Adrenal gland (tissue), 19 donors: ENCODE results near the gene TBC1D3E. TPM values are rescaled to one million over a fixed set of nuclear protein-coding genes. Genes with fewer than 3 reads are reported as not detected.
"Not testable (repeated sequence)": the region's sequence is repeated elsewhere in the genome, so short reads cannot be mapped to it uniquely, and the experiment has no call there.

Experiments
- DNase-seq, 7 donors: peaks; one replicate each; pipeline ENCODE4 v3.0.0-alpha.2; 2019 to 2020
- H3K27ac ChIP-seq, 5 donors: fragments of 200-600 bp; sonication (generic) in 4 of 5; 1 replicate in 3 of 5; 2 replicates in 2 of 5; pipeline versions ENCODE4 v1.5.1 to v1.8.0; 2016 to 2020; ENCODE audit warnings: mild to moderate bottlenecking in 1 of 5
- H3K27me3 ChIP-seq: fragments of 200-600 bp; 2 replicates; pipeline ENCODE4 v1.8.0; 2021
- H3K36me3 ChIP-seq, 2 donors: fragments of 200-600 bp; replicated peaks in 1 of 2; 1 replicate in 1 of 2; 2 replicates in 1 of 2; pipeline versions ENCODE4 v1.5.1 to v1.8.0; 2018 to 2022
- H3K4me1 ChIP-seq, 2 donors: fragments of 200-600 bp; replicated peaks in 1 of 2; 1 replicate in 1 of 2; 2 replicates in 1 of 2; pipeline versions ENCODE4 v1.5.1 to v1.8.0; 2018 to 2021
- H3K4me3 ChIP-seq, 4 donors: fragments of 200-600 bp; sonication (generic) in 3 of 4; one replicate each; pipeline ENCODE4 v1.5.1; 2016 to 2018
- H3K9me3 ChIP-seq, 3 donors: fragments of 200-600 bp; sonication (generic) in 1 of 3; replicated peaks in 1 of 3; 1 replicate in 2 of 3; 2 replicates in 1 of 3; pipeline versions ENCODE4 v1.5.1 to v1.8.0; 2016 to 2021
- WGBS, 4 donors: extraction: QIAGEN DNeasy Blood & Tissue Kit in 2 of 4; methylation state at CpG; one replicate each; pipeline versions ENCODE4 v1.1.5 to v1.1.7; 2013 to 2017; 5-methylcytosine and 5-hydroxymethylcytosine counted together
- intact Hi-C, 2 donors: fragments of 100-400 bp; cut with DNase I; formaldehyde crosslinking; loops; one replicate each; pipeline versions ENCODE4 v1.14.1 to v1.15.0; 2022 to 2023
- long read RNA-seq, 10 donors: library from polyadenylated mRNA in 3 of 10; unstranded in 2 of 10; stranded (forward) in 1 of 10; transcript quantifications; one replicate each; pipeline ENCODE4 v2.0.0 and lab custom pipeline, GENCODE V29; 2021 to 2026
- polyA plus RNA-seq, 3 donors: library from polyadenylated mRNA; stranded (reverse); fragments of 200-250 nt in 2 of 3; fragments of 350-450 nt in 1 of 3; fragmentation: Illumina TruSeq in 1 of 3; extraction: RNeasy Lipid Tissue Mini Kit (QIAGEN cat#74804) in 1 of 3; gene quantifications; one replicate each; pipeline ENCODE4 v1.2.3, GENCODE V29; 2013 to 2014
- small RNA-seq, 2 donors: library from RNA; depleted of rRNA; stranded (forward); fragments of <200 nt; gene quantifications; one replicate each; pipeline ENCODE3, GENCODE V24; 2016
- total RNA-seq, 9 donors: library from RNA; depleted of rRNA in 4 of 9; stranded (reverse); fragments of >200 nt in 4 of 9; fragments of 120-200 nt in 1 of 9; fragmentation: NEBNext Ultra II Directional in 1 of 9; extraction: Animal tissue kit (Norgen Biotek cat#: 25700) in 1 of 9; gene quantifications; one replicate each; pipeline versions ENCODE4 v1.1.0 to v1.2.4, GENCODE V29; 2013 to 2023
- donor health status: healthy with polysubstance abuse.
- donor health status: Bipolar disorder and iron deficiency.
- donor health status: DM: yes; HTN: yes; CAD: no.
- donor health status: DM: no; HTN: no; CAD: no.
- donor health status: DM: no; HTN: no; CAD: no.
- donor health status: DM: yes; HTN: yes; CAD: no.

The TBC1D3E gene
- 1 to 10 TPM in 1 of 9 donors, under 1 TPM in 1, not detected in 7; 0.15 to 1.7 TPM for total RNA-seq
- under 1 TPM in 1 of 3 donors, not detected in 2; 0.16 TPM for polyA plus RNA-seq
- long read RNA-seq, donor 1, result 0 reads
- long read RNA-seq, donor 2, result 0 reads
- long read RNA-seq, donor 3, result 0 reads
- long read RNA-seq, donor 4, result 0 reads
- long read RNA-seq, donor 5, result 0 reads
- long read RNA-seq, donor 6, result 0 reads
- long read RNA-seq, donor 7, result 0 reads
- long read RNA-seq, donor 8, result 0 reads
- long read RNA-seq, donor 9, result 0 reads
- long read RNA-seq, donor 10, result 0 reads

GRCh38 chr17:38127651-38128050 lies at the start of gene TBC1D3E:
TBC1D3E (plus strand) TSS chr17:38127951; CDS start chr17:38129496, 1,545 bp downstream.
- H3K9me3 ChIP-seq, H3K27me3 ChIP-seq, H3K27ac ChIP-seq, H3K36me3 ChIP-seq, DNase-seq, H3K4me3 ChIP-seq, H3K4me1 ChIP-seq, intact Hi-C loops: not testable (repeated sequence)
- no CpG with 5 or more reads among the region's 9 CpGs for WGBS, 4 donors

GRCh38 chr17:38087344-38087743 lies 40.4 kb upstream of the TBC1D3E start:
- H3K27ac ChIP-seq, H3K9me3 ChIP-seq, H3K27me3 ChIP-seq, H3K4me1 ChIP-seq, intact Hi-C loops, DNase-seq, H3K4me3 ChIP-seq, H3K36me3 ChIP-seq: not testable (repeated sequence)
- WGBS, 4 donors, result no CpG with 5 or more reads among the region's 1 CpG

- H3K4me1 ChIP-seq, H3K9me3 ChIP-seq, H3K36me3 ChIP-seq, H3K4me3 ChIP-seq, H3K27me3 ChIP-seq, intact Hi-C loops, H3K27ac ChIP-seq: not testable (repeated sequence)
- 93 to 100% methylated on average over 5 of the region's 10 CpGs; no CpG with 5 or more reads in 2 of the 4 donors for WGBS, 4 donors
- peak in 6 of 7 donors; percentile 3 to 43 (median 10) for DNase-seq
Observed at GRCh38 chr17:38088120-38088519, 39.6 kb upstream of the TBC1D3E start.

GRCh38 chr17:38094059-38094694 lies 33.6 kb upstream of the TBC1D3E start:
- H3K27ac ChIP-seq, intact Hi-C loops, H3K9me3 ChIP-seq, H3K4me3 ChIP-seq, H3K36me3 ChIP-seq, DNase-seq, H3K4me1 ChIP-seq, H3K27me3 ChIP-seq: not testable (repeated sequence)
- WGBS, 4 donors, result no CpG with 5 or more reads among the region's 2 CpGs

- H3K27me3 ChIP-seq, H3K4me3 ChIP-seq, H3K27ac ChIP-seq, H3K9me3 ChIP-seq, DNase-seq, H3K4me1 ChIP-seq, intact Hi-C loops, H3K36me3 ChIP-seq: not testable (repeated sequence)
- no CpG with 5 or more reads among the region's 1 CpG for WGBS, 4 donors
Observed at GRCh38 chr17:38099262-38099661, 28.5 kb upstream of the TBC1D3E start.

GRCh38 chr17:38119829-38120228 lies 7.9 kb upstream of the TBC1D3E start:
- H3K36me3 ChIP-seq, H3K9me3 ChIP-seq, H3K27me3 ChIP-seq, H3K4me1 ChIP-seq, DNase-seq, H3K4me3 ChIP-seq, intact Hi-C loops, H3K27ac ChIP-seq: not testable (repeated sequence)
- WGBS, 4 donors, result no CpG with 5 or more reads among the region's 1 CpG

GRCh38 chr17:38134860-38135259 lies 7.1 kb downstream of the TBC1D3E start:
- H3K4me3 ChIP-seq, H3K36me3 ChIP-seq, intact Hi-C loops, H3K27ac ChIP-seq, H3K9me3 ChIP-seq, H3K27me3 ChIP-seq, H3K4me1 ChIP-seq: not testable (repeated sequence)
- peak in 2 of 7 donors; percentile 1 to 12 for DNase-seq
- WGBS, 4 donors, result 81 to 95% (median 90%) methylated on average over 8 to 10 of the region's 16 CpGs

Small RNAs within 50 kb of the gene (small RNA-seq; reads per million reads assigned to genes)
- gene RF00019 (0 reads per million in 2 donors), gene RNA5SP526 (0 reads per million in 2 donors)

Other genes starting within 250 kb of the TBC1D3E start
- gene TBC1D3K, start 203.5 kb upstream of the TBC1D3E start, total RNA-seq, result not detected
- gene TBC1D3K, start 203.5 kb upstream of the TBC1D3E start, polyA plus RNA-seq, result under 1 TPM in 1 of 3 donors, not detected in 2; 0.24 TPM
- gene TBC1D3L, start 138.9 kb upstream of the TBC1D3E start, total RNA-seq, result 10 to 100 TPM in 4 of 9 donors, 1 to 10 TPM in 4, not detected in 1; 4.8 to 27.9 (median 10.9) TPM
- gene TBC1D3L, start 138.9 kb upstream of the TBC1D3E start, polyA plus RNA-seq, result 100 to 1,000 TPM in 2 of 3 donors, 1 to 10 TPM in 1; 1.7 to 105 (median 101) TPM
- gene TBC1D3D, start 124.0 kb upstream of the TBC1D3E start, total RNA-seq, result under 1 TPM in 4 of 9 donors, not detected in 5; 0.06 to 0.72 (median 0.57) TPM
- 10 to 100 TPM in 1 of 3 donors, under 1 TPM in 1, not detected in 1; 0.72 to 16.3 TPM for gene TBC1D3D, start 124.0 kb upstream of the TBC1D3E start, polyA plus RNA-seq
- 1 to 10 TPM in 1 of 9 donors, not detected in 8; 1.4 TPM for gene TBC1D3C, start 59.3 kb upstream of the TBC1D3E start, total RNA-seq
- gene TBC1D3C, start 59.3 kb upstream of the TBC1D3E start, polyA plus RNA-seq, result under 1 TPM; 0.07 to 0.88 (median 0.24) TPM
- not detected for gene TBC1D3, start 64.6 kb downstream of the TBC1D3E start, total RNA-seq
- gene TBC1D3, start 64.6 kb downstream of the TBC1D3E start, polyA plus RNA-seq, result 1 to 10 TPM in 1 of 3 donors, under 1 TPM in 1, not detected in 1; 0.07 to 1.4 TPM
- gene MRPL45, start 169.2 kb downstream of the TBC1D3E start, total RNA-seq, result 10 to 100 TPM; 25.4 to 62.8 (median 40.4) TPM
- 10 to 100 TPM; 12.7 to 48.5 (median 14.3) TPM for gene MRPL45, start 169.2 kb downstream of the TBC1D3E start, polyA plus RNA-seq
- gene GPR179, start 216.0 kb downstream of the TBC1D3E start, total RNA-seq, result under 1 TPM in 5 of 9 donors, not detected in 4; under 0.01 to 0.28 (median 0.10) TPM
- gene GPR179, start 216.0 kb downstream of the TBC1D3E start, polyA plus RNA-seq, result under 1 TPM; 0.05 to 0.32 (median 0.07) TPM
- 10 to 100 TPM; 17.2 to 51.3 (median 20.6) TPM for gene SOCS7, start 223.9 kb downstream of the TBC1D3E start, total RNA-seq
- 10 to 100 TPM in 1 of 3 donors, 1 to 10 TPM in 2; 2.7 to 18.4 (median 6.1) TPM for gene SOCS7, start 223.9 kb downstream of the TBC1D3E start, polyA plus RNA-seq